Activated naive CD4-positive, alpha-beta T cell treated with Interleukin-2 at 50 U/mL for 16 hours (primary cell): ENCODE measurements around the gene CLTA.
A peak's percentile ranks its signal among the peaks of the same experiment; 100 is the strongest.

Experiments
- DNase-seq: peaks from one replicate; pipeline ENCODE4 v3.0.0-alpha.2; 2020

The CLTA gene

GRCh38 chr9:36249189-36249588, 58.5 kb downstream of the CLTA start:
- no peak for DNase-seq

GRCh38 chr9:36250079-36250478, 59.4 kb downstream of the CLTA start:
- DNase-seq: no peak

GRCh38 chr9:36251428-36251827, 60.7 kb downstream of the CLTA start:
- no peak for DNase-seq

GRCh38 chr9:36258208-36258995, 67.7 kb downstream of the CLTA start, which contains the start of gene GNE:
TSS of gene GNE (minus strand) at chr9:36258448. CDS start at chr9:36249355, 9,093 bp downstream.
- peak; percentile 99 for DNase-seq

GRCh38 chr9:36258996-36259533, 68.3 kb downstream of the CLTA start:
- no peak for DNase-seq
